Activated CD8-positive, alpha-beta T cell treated with anti-CD3 and anti-CD28 coated beads, Interleukin-2, amount 10 ng/mL, durations not matched to agents 7 days and 5 days (primary cell): ENCODE measurements around the gene GNG14. TPM values are rescaled to one million over a fixed set of nuclear protein-coding genes. Genes with fewer than 3 reads are reported as not detected.
"Not testable (repeated sequence)": the region's sequence is repeated elsewhere in the genome, so short reads cannot be mapped to it uniquely, and the experiment has no call there.

Experiments used
- ATAC-seq: fragments of 150-1000 bp; cut with Tn5 transposase; one replicate; pipeline ENCODE4 v1.10.0; 2021; ENCODE audit warnings: moderate library complexity
- CTCF ChIA-PET: fragments of 350-600 bp; sonication (Branson Sonifier 250); formaldehyde crosslinking; loops from one replicate; lab custom pipeline; 2021; ENCODE audit warnings: antibody characterized with exemption; lab: Charles Lee
- POLR2A ChIA-PET: fragments of 350-600 bp; sonication (Branson Sonifier 250); formaldehyde crosslinking; loops from one replicate; lab custom pipeline; 2021; ENCODE audit warnings: antibody characterized with exemption; lab: Charles Lee
- DNase-seq: peaks from one replicate; pipeline ENCODE4 v3.0.0-alpha.2; 2020
- H3K27ac Mint-ChIP-seq: one replicate; pipeline ENCODE4 v1.8.0; 2021; ENCODE audit warnings: mild to moderate bottlenecking, mixed read lengths
- H3K27me3 Mint-ChIP-seq: one replicate; pipeline ENCODE4 v1.8.0; 2021; ENCODE audit warnings: low read depth, mixed read lengths
- H3K36me3 Mint-ChIP-seq: one replicate; pipeline ENCODE4 v1.8.0; 2021; ENCODE audit warnings: low read depth, mixed read lengths
- H3K4me1 Mint-ChIP-seq: one replicate; pipeline ENCODE4 v1.8.0; 2021; ENCODE audit warnings: low read depth, mixed read lengths
- H3K4me3 Mint-ChIP-seq: one replicate; pipeline ENCODE4 v1.8.0; 2021; ENCODE audit warnings: mild to moderate bottlenecking, mixed read lengths
- H3K9me3 Mint-ChIP-seq: one replicate; pipeline ENCODE4 v1.8.0; 2022; ENCODE audit warnings: mixed read lengths; ENCODE audit not compliant: insufficient read depth
- total RNA-seq, 2 experiments: library from RNA; stranded (reverse); gene quantifications; one replicate each; pipeline ENCODE4 v1.2.3, GENCODE V29; 2021

GNG14 gene
- total RNA-seq, 2 experiments from 2014 or later = not detected

DNA sequence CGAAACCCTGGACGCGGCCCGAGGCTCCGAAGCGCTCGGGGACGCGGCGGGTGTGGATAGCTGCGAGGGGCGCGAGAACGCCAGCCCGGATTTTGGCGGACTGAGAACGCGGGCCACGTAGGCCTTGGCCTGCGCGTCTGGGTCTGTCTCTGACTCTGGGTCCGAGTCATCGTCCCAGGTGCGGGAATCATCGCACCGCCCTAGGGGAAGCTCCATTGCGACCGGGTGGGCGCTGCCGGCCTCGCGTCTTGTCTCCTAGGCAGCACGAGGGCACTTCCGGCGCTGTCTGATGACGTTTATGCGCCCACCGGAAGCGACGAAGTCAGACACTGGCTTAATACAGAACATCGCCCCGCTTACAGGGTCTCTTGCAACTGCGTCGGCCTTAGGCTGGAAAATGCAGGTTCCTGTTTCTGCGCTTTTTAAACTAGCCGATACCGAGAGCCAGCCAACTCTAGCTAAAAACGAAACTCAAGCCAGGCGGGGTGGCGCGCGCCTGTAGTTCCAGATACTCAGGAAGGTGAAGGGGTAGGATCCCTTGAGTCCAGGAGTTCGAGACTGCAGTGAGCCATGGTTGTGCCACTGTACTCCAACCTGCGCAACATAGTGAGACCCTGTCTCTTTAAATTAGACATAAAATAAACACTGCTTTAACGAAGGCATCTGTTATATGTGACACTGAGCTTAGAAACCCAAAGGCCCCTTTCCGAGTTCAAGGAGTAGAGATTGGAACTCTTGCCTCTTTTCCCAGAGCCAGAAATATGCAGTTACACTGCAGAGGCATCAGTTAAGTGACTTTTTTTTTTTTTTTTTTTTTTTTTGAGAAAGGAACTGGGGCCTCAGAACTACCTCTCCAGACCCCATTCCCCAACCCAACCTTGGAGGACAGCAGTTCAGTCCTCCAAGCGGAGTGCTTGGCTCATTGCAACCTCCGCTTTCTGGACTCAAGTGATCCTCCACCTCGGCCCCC, 8.9 kb downstream of the GNG14 start, which contains the start of gene FBXW9:
FBXW9 (minus strand) TSS at position 266 of the 970 bp plus-strand sequence; CDS start at position 216, 50 bp downstream.
- Mint-ChIP-seq H3K36me3 (peaks cover 24% of the 10 kb centered on the region), H3K27ac (peak within 1 kb of the TSS; percentile 98), H3K4me3 (peak within 1 kb of the TSS; percentile 89), H3K27me3 (no peaks in the 10 kb centered on the region), H3K4me1 (peaks cover 26% of the 10 kb centered on the region), H3K9me3 (no peaks in the 10 kb centered on the region)
- CTCF ChIA-PET = interaction anchor here (1.0 to 2.4 kb wide), 7 partner anchors 20 to 151 kb away, joined by 3 to 13 read pairs (median 3); partner anchors contain the start of gene TRIR
- POLR2A ChIA-PET = interaction anchor here (0.6 to 2.6 kb wide), 10 partner anchors 10 to 106 kb away, joined by 3 to 18 read pairs (median 5); partner anchors contain the start of genes DHPS and TRIR
- ATAC-seq (peak; percentile 90), DNase-seq (peak; percentile 98)

DNA sequence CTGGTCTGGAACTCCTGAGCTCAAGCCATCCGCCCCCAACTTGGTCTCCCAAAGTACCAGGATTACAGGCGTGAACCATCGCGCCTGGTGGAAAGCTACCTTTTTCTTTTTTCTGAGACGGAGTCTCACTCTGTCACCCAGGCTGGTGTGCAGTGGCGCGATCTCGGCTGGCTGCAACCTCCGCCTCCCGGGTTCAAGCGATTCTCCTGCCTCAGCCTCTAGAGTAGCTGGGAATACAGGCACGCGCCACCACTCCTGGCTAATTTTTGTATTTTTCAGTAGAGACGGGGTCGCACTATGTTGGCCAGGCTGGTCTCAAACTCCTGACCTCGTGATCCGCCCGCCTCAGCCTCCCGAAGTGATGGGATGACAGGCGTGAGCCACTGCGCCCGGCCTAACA, 9.6 kb downstream of the GNG14 start:
- H3K4me3 Mint-ChIP-seq = peak overlapping the region; percentile 45
- not testable (repeated sequence) for H3K9me3 Mint-ChIP-seq, DNase-seq, ATAC-seq, H3K27me3 Mint-ChIP-seq
- peak overlapping the region; percentile 67 for H3K27ac Mint-ChIP-seq
- POLR2A ChIA-PET = interaction anchor here (1.5 to 2.6 kb wide), 3 partner anchors 11 to 24 kb away, joined by 5 to 8 read pairs (median 5); no protein-coding TSS in a partner anchor
- peaks cover 26% of the 10 kb centered on the region for H3K36me3 Mint-ChIP-seq
- CTCF ChIA-PET = interaction anchor here (1.0 to 2.4 kb wide), 4 partner anchors 25 to 151 kb away, joined by 3 to 13 read pairs (median 6); partner anchors contain the start of gene TRIR
- H3K4me1 Mint-ChIP-seq = peaks cover 26% of the 10 kb centered on the region

DNA sequence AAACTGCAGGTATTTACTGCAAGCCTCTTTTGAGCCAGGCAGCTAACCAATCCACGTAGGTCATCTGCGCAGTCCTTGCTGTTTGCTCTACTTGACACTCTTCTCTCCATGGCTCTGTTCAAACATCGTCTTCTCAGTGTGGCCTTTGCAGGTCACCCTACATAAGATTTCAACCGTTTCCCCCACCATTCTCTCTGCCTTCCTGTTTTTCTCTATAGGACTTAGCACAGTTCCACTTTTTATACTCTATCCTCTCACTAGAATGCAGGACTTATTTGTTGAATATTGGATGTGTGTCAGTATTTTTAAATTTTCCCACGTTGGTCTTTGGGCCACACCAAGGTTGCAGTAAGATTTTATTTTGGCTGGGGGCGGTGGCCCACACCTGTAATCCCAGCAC, 10.3 kb downstream of the GNG14 start:
- DNase-seq (no peak), ATAC-seq (no peak)
- H3K4me3 Mint-ChIP-seq = no peak overlapping the region
- H3K27ac Mint-ChIP-seq = peak overlapping the region; percentile 80
- POLR2A ChIA-PET = no interaction called here
- peaks cover 31% of the 10 kb centered on the region for H3K36me3 Mint-ChIP-seq
- H3K9me3 Mint-ChIP-seq = no peaks in the 10 kb centered on the region
- no peaks in the 10 kb centered on the region for H3K27me3 Mint-ChIP-seq
- CTCF ChIA-PET = interaction anchor here (1.4 kb wide), 1 partner anchor 25 kb away, joined by 3 read pairs; the partner anchor contains the start of gene TNPO2
- H3K4me1 Mint-ChIP-seq = peaks cover 26% of the 10 kb centered on the region

DNA sequence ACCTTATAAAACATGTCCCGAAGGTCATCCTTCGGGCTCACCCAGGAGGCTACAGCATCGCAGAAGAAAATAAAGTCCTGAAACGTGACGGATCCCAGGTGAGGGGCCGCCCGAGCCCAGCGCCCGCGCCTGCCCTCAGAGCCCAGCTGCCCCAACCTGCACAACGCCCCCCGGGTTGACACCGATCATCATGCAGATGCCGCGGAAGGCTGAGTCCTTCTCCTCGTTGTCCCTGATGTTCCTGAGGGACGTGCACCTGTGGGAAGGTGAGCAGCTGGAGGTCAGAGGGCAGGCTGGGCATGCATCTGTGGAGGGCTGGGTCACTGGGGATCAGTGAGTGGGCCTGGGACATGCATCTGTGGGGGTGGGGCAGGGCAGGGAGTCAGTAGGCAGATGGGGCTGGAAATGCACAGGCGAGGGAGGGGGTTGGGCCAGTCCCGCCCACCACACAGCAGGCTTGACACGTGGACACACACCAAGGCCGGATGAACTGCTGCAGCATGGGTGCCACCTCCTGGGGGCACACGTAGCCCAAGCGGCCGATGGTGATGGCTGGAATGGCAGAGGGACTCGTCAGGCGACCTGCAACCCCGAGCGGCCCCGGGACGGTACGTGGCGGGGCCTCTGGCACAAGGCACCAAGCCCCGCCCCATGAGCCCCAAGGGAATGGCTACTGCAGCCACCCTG, 13.9 kb downstream of the GNG14 start:
- H3K27ac Mint-ChIP-seq = no peak overlapping the region
- no peaks in the 10 kb centered on the region for H3K9me3 Mint-ChIP-seq
- DNase-seq (no peak), ATAC-seq (no peak)
- H3K36me3 Mint-ChIP-seq = peaks cover 54% of the 10 kb centered on the region
- ChIA-PET POLR2A (no interaction called here), CTCF (no interaction called here)
- peaks cover 4% of the 10 kb centered on the region for H3K4me1 Mint-ChIP-seq
- no peak overlapping the region for H3K4me3 Mint-ChIP-seq
- H3K27me3 Mint-ChIP-seq = no peaks in the 10 kb centered on the region

DNA sequence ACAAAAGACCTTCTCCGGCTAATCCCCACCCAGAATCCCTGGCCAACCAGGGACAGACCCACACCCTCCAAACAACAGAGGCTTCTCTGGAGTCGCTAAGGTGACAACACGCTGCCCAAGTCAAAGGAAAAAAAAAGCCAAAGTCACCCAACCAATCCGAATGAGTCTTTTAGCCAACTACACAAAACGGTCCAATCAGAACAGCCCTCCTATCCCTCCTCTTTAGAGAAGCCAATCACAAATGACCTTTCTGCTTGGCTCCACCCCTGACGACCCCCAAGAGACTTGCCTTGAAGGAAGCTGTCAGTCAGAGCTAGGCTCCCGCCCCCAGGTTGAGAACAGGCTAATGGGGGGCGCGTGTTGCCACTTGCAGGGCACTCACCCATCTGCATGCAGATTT, 15.2 kb downstream of the GNG14 start:
- H3K9me3 Mint-ChIP-seq = no peaks in the 10 kb centered on the region
- no peak overlapping the region for H3K27ac Mint-ChIP-seq
- no peak overlapping the region for H3K4me3 Mint-ChIP-seq
- peak; percentile 49 for DNase-seq
- ChIA-PET CTCF (no interaction called here), POLR2A (no interaction called here)
- no peaks in the 10 kb centered on the region for H3K27me3 Mint-ChIP-seq
- ATAC-seq = peak; percentile 54
- H3K4me1 Mint-ChIP-seq = peaks cover 2% of the 10 kb centered on the region
- H3K36me3 Mint-ChIP-seq = peaks cover 58% of the 10 kb centered on the region

DNA sequence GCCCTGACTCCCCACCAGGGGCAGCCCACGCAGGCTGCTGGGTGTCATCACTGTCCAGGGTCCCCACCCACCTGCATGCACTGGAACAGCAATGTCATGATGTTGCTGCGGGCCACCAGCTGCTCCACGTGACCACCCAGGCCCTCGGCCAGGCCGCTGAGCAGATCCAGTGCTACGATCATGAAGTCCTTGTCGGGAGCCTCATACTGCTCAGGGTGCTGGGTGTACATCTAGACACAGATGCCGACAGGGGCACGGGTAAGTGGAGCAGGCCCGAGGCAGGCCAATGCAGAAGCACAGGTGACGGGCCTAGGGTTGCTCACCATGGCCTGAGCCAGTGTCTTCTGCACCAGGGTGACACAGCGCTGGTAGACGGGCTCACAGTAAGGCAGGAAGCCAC, 17.4 kb downstream of the GNG14 start:
- H3K4me3 Mint-ChIP-seq = no peak overlapping the region
- DNase-seq (no peak), ATAC-seq (no peak)
- H3K4me1 Mint-ChIP-seq = no peaks in the 10 kb centered on the region
- H3K27me3 Mint-ChIP-seq = no peaks in the 10 kb centered on the region
- no peak overlapping the region for H3K27ac Mint-ChIP-seq
- ChIA-PET CTCF (no interaction called here), POLR2A (no interaction called here)
- no peaks in the 10 kb centered on the region for H3K9me3 Mint-ChIP-seq
- peaks cover 58% of the 10 kb centered on the region for H3K36me3 Mint-ChIP-seq

DNA sequence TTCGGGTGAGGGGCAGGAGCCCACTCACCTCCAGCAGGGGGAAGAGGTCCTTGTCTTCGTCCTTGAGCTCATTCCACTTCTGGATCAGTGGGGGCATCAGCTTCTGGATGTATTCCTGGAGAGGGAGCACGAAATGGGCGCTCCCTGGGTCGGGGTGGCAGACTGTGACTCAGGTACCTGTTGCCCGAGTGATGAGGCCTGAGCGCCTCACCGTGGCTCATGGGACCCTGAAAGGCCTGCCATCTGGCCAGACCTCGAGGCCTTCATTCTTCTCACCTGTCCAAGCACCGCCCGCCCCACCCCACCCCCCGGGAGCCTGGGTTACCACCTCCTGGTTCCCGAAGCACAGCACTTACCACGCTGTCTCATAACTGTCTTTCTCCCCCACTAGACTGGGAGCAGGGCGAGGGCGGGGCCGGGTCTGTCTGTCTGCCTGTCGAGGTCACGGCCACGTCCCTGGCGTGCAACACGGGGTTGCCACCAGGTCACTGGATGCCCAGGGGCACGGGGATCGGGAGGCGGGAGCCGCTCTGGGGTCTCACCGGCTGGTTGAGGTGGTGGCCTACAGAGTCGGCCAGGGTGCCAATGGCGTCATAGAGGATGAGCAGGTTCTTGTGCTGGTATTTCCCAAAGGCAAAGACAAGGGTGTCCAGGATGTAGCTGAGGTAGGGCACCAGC, 18.0 kb downstream of the GNG14 start:
- Mint-ChIP-seq H3K9me3 (no peaks in the 10 kb centered on the region), H3K27me3 (no peaks in the 10 kb centered on the region), H3K27ac (no peak overlapping the region), H3K4me3 (no peak overlapping the region), H3K4me1 (no peaks in the 10 kb centered on the region), H3K36me3 (peaks cover 61% of the 10 kb centered on the region)
- CTCF ChIA-PET = no interaction called here
- ATAC-seq = no peak
- DNase-seq = no peak
- POLR2A ChIA-PET = no interaction called here

DNA sequence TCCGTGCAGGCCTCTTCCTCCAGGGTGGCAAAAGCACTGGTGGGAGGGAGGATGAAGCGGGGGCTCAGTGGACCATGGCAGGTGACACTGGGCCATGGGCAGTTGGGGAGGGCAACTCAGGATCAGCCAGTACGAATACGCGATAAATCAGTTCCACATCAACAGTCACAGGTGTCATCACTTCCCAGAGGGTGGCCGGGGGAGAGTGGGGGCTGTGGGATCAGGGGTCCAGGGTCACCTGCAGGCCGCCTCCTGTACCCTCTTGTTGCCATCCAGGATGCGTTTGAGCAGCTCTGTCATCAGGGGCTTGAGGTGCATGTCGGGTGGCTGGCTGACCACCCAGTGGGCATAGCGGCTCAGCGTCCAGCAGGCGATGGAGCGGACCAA, 18.5 kb downstream of the GNG14 start:
- ATAC-seq = no peak
- peaks cover 60% of the 10 kb centered on the region for H3K36me3 Mint-ChIP-seq
- no peak for DNase-seq
- CTCF ChIA-PET = no interaction called here
- POLR2A ChIA-PET = no interaction called here
- H3K27ac Mint-ChIP-seq = no peak overlapping the region
- H3K4me3 Mint-ChIP-seq = no peak overlapping the region
- H3K4me1 Mint-ChIP-seq = no peaks in the 10 kb centered on the region
- no peaks in the 10 kb centered on the region for H3K9me3 Mint-ChIP-seq
- no peaks in the 10 kb centered on the region for H3K27me3 Mint-ChIP-seq

DNA sequence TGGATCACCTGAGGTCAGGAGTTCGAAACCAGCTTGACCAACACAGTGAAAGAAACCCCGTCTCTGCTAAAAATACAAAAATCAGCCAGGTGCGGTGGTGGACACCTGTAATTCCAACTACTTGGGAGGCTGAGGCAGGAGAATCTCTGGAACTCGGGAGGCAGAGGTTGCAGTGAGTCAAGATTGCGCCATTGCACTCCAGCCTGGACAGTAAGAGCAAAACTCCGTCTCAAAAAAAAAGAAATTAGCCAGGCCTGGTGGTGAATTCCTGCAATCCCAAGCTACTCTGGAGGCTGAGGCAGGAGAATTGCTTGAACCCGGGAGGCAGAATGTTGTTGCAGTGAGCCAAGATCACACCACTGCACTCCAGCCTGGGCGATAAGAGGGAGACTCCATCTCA, 20.8 kb downstream of the GNG14 start:
- H3K36me3 Mint-ChIP-seq = peaks cover 56% of the 10 kb centered on the region
- no peak overlapping the region for H3K27ac Mint-ChIP-seq
- ATAC-seq (no peak), DNase-seq (no peak)
- H3K4me3 Mint-ChIP-seq = no peak overlapping the region
- H3K4me1 Mint-ChIP-seq = no peaks in the 10 kb centered on the region
- H3K27me3 Mint-ChIP-seq = no peaks in the 10 kb centered on the region
- no peaks in the 10 kb centered on the region for H3K9me3 Mint-ChIP-seq
- POLR2A ChIA-PET = interaction anchor here (0.6 kb wide), 1 partner anchor 14 kb away, joined by 3 read pairs; no protein-coding TSS in a partner anchor
- CTCF ChIA-PET = interaction anchor here (1.2 to 2.3 kb wide), 5 partner anchors 9 to 139 kb away, joined by 3 to 5 read pairs (median 3); no protein-coding TSS in a partner anchor

DNA sequence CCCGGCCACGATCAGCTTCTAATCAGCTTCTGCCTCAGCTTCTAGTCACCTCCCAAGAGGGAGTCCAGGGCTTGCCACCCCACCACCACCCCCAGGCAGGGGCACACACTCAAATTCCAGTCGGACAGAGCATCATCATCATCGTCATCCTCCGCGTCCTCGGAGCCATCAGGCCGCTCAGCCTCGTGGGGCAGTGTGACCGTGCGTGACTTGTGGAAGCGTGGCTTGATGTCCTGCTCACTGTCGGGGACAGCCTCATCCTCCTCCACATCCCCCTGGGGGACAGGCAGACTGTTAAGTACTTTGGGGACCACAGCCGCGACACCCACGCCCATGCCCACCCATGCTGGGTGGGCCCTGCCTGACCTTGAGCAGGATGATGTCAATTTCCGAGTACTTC, 23.4 kb downstream of the GNG14 start:
- POLR2A ChIA-PET = interaction anchor here (0.6 kb wide), 1 partner anchor 24 kb away, joined by 3 read pairs; no protein-coding TSS in a partner anchor
- H3K36me3 Mint-ChIP-seq = peaks cover 55% of the 10 kb centered on the region

DNA sequence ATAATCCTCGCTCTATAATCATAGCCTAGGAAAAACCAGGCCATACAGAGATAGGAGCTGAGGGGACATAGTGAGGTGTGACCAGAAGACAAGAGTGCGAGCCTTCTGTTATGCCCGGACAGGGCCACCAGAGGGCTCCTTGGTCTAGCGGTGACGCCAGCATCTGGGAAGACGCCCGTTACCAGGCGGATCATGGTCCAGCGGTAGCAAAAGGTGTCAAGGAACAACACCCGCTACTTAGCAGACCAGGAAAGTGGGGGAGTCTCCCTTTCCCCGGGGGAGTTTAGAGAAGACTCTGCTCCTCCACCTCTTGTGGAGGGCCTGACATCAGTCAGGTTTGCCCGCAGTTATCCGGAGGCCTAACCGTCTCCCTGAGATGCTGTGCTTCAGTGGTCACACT, 24.3 kb downstream of the GNG14 start:
- H3K27ac Mint-ChIP-seq, H3K4me3 Mint-ChIP-seq, ATAC-seq, H3K9me3 Mint-ChIP-seq, H3K27me3 Mint-ChIP-seq, H3K4me1 Mint-ChIP-seq, POLR2A ChIA-PET, DNase-seq: not testable (repeated sequence)
- H3K36me3 Mint-ChIP-seq = peaks cover 53% of the 10 kb centered on the region
- CTCF ChIA-PET = interaction anchor here (6.6 kb wide), 1 partner anchor 48 kb away, joined by 81 read pairs; no protein-coding TSS in a partner anchor

More for the DNA sequence above, 23.4 kb downstream of the GNG14 start:
- Mint-ChIP-seq H3K9me3 (no peaks in the 10 kb centered on the region), H3K27ac (no peak overlapping the region), H3K4me1 (no peaks in the 10 kb centered on the region), H3K4me3 (no peak overlapping the region), H3K27me3 (no peaks in the 10 kb centered on the region)
- ATAC-seq = no peak
- CTCF ChIA-PET = interaction anchor here (0.6 to 1.9 kb wide), 2 partner anchors 47 to 1957 kb away, joined by 3 to 5 read pairs; no protein-coding TSS in a partner anchor
- DNase-seq = no peak
